ENCODE results near the gene PACS2.

DNA sequence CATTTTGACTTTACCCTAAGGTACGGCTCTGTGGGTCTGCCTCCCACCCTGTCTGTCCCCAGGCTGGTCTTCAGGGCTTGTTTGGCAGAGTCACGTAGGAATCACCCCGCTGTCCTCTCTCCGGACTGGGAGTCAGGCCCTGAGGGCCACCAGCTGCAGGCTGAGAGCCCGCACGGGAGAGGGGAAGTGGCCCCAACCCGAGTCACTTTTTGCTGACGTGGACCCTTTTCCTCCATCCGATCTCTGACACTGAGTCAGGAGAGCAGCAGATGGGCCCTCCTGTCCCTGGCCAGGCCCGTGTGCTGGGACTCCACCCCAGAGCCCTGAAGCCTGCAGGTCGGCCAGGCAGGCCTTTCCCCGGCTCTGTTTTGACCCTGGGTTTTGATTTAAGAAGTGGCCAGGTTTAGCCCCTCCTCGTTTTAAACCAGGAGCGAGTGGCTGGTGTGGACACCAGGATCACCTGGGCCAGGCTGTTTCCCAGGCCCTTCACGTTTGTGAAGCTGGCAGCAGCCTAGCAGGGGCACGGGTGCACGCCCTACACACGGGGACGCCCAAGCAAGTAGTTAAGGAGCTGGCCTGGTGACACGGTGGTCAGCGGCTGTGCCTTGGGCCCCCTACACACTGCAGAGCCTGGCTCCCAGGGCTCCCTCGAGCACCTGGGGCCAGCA, 71.3 kb downstream of the PACS2 start:
- TF ChIP-seq, protein P1, sequence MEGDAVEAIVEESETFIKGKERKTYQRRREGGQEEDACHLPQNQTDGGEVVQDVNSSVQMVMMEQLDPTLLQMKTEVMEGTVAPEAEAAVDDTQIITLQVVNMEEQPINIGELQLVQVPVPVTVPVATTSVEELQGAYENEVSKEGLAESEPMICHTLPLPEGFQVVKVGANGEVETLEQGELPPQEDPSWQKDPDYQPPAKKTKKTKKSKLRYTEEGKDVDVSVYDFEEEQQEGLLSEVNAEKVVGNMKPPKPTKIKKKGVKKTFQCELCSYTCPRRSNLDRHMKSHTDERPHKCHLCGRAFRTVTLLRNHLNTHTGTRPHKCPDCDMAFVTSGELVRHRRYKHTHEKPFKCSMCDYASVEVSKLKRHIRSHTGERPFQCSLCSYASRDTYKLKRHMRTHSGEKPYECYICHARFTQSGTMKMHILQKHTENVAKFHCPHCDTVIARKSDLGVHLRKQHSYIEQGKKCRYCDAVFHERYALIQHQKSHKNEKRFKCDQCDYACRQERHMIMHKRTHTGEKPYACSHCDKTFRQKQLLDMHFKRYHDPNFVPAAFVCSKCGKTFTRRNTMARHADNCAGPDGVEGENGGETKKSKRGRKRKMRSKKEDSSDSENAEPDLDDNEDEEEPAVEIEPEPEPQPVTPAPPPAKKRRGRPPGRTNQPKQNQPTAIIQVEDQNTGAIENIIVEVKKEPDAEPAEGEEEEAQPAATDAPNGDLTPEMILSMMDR (IDR thresholded peaks at IDR 0.05; ENCODE audit: insufficient read depth, low read length): no peak
- TF ChIP-seq SPI1 (IDR thresholded peaks at IDR 0.05; ENCODE audit: borderline replicate concordance, low read depth) (no peak), GABPA (IDR thresholded peaks at IDR 0.05; ENCODE audit: low read depth) (no peak)
- TF ChIP-seq, protein P2, sequence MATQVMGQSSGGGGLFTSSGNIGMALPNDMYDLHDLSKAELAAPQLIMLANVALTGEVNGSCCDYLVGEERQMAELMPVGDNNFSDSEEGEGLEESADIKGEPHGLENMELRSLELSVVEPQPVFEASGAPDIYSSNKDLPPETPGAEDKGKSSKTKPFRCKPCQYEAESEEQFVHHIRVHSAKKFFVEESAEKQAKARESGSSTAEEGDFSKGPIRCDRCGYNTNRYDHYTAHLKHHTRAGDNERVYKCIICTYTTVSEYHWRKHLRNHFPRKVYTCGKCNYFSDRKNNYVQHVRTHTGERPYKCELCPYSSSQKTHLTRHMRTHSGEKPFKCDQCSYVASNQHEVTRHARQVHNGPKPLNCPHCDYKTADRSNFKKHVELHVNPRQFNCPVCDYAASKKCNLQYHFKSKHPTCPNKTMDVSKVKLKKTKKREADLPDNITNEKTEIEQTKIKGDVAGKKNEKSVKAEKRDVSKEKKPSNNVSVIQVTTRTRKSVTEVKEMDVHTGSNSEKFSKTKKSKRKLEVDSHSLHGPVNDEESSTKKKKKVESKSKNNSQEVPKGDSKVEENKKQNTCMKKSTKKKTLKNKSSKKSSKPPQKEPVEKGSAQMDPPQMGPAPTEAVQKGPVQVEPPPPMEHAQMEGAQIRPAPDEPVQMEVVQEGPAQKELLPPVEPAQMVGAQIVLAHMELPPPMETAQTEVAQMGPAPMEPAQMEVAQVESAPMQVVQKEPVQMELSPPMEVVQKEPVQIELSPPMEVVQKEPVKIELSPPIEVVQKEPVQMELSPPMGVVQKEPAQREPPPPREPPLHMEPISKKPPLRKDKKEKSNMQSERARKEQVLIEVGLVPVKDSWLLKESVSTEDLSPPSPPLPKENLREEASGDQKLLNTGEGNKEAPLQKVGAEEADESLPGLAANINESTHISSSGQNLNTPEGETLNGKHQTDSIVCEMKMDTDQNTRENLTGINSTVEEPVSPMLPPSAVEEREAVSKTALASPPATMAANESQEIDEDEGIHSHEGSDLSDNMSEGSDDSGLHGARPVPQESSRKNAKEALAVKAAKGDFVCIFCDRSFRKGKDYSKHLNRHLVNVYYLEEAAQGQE (IDR thresholded peaks at IDR 0.05; ENCODE audit: insufficient replicate concordance, low read depth): no peak

All from HL-60 (cell line).